ENCODE data around the gene C1QTNF6.
A peak's percentile ranks its signal among the peaks of the same experiment; 100 is the strongest.
"Not testable (repeated sequence)": the region's sequence is repeated elsewhere in the genome, so short reads cannot be mapped to it uniquely, and the experiment has no call there.

Gene C1QTNF6

DNA sequence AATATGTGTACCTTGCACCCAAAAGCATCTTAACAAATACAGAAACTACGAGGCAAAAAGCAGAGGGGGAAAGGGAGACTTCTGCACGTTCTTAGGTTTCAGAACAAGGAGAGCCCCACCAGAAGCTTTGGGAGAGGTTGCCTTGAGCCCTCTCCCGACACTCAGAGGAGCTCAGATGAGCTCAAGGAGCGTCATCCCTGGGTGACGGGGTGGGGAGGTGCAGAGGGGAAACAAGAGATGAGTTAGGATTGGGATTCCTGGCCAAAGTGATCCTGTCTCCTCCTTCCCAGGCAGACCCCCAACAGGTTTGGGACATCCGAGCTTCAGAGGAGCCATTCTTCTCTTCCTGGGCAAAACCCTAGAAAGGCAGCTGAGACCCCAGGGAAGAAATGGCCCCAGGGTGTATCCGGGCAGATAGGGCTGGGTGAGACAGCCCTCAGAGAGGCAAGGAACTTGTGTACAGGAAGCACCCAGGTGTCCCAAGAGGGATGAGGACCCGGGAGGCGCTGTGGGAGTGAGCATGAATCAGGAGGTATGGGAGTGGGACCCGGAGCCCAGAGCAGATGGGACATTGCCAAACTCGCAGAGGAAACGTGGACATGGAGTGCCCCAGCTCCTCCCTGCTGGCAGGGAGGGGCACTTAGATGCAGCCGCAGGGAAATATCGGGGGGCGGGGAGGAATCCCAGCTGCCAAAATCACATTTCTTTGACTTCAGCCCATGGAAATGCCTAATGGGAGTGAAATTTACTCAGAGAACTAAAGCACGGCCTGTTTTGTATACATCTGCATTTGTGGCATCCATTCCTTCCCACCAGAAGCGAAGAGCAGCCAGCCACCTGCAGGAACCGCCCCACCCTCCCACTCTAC, 12.4 kb downstream of the C1QTNF6 start:
- no peak for DNase-seq

DNA sequence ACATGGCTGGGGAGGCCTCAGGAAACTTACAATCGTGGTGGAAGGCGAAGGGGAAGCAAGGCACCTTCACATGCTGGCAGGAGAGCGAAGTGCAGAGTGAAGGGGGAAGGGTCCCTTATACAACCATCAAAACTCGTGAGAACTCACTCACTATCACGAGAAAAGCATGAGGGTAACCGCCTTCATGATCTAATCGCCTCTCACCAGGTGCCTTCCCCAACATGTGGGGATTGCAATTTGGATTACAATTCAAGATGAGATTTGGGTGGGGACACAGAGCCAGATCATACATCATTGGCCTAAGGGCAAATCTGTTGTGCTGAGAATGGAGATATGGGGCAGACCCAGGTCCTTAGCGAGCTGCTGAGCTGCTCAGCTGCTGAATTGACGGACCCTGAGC, 13.1 kb downstream of the C1QTNF6 start:
- DNase-seq = no peak

DNA sequence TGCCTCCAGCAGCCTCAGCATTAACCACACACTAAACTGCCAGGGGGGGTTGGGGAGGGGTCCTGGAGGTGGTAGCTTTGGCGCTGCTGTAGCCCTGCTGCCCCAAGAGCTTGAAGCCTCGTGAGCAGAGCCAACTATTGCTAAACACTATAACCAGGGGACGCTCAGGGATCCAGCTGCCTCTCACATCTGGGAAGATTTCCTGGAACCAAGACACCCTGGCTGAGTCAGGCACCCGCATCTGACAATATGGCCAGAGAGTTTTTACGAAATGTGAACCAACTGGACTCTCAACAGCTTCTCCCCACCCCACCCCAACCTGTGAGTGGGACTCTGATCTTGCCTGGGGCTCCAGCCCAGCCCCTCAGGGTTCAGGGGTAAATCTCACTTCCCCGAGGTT, 14.3 kb downstream of the C1QTNF6 start:
- DNase-seq = no peak

DNA sequence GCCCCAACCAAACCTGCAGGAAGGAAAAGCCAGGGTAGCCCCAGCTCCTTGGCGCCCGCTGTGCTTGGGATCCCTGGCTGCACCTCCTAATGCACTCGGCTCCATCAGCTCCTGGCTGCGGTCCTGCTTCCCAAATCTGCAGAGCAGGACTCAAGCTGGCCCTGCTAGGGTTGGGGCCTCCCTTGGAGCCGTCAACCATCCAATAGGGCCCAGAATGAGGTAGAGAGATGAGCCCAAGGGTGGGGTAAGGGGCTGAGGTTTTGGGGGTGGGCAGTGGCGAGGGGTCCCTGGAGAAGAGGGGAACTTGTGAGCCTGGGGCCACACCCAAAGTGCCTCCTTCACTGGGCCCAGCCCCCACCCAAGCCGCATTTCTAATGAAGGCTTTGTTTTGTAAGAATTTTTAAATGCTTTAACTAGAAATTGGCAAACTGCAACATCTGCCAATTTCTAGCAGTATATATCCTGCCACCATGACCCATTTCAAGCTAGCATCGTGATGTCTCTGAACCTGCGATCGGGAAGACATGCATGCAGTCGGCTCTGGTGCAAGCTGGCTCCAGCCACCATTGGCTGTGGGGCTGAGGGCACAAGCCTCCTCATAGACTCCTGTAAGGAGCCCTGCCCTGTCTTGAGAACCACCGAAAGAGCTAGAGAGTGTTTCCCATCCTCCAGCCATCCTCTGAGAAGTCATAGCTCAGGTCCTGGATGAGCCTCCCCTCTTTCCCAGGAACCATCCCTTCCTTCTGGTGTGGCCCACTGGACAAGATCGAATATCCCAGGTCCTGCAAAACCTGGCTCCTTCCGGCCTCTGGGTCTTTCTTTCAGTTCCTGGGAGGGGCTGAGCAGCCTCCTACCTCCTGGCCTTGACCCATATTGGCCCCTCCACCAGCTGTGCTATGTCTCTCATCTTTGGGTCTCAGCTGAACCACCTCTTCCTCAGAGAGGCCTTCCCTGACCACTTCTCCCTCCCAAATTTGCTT, 15.5 kb downstream of the C1QTNF6 start:
- DNase-seq = no peak

DNA sequence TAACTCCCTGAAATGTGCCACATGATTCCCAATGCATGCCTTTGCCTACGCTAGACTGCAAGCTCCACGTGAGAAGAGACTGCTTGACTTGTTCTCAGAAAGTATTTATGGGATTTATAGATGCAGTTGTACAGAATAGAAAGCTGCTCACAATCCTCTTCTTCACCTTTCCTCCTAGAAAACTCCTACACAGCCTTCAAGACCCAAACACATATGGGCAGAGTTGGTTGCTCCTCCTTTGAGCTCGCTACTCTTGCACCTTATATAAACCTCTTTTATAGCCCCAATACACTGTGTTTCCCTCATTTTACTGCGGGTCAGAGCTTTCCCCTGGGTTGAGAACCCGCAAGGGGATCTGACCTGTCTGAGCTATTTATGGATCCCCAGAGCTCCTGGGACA, 16.4 kb downstream of the C1QTNF6 start:
- no peak for DNase-seq

DNA sequence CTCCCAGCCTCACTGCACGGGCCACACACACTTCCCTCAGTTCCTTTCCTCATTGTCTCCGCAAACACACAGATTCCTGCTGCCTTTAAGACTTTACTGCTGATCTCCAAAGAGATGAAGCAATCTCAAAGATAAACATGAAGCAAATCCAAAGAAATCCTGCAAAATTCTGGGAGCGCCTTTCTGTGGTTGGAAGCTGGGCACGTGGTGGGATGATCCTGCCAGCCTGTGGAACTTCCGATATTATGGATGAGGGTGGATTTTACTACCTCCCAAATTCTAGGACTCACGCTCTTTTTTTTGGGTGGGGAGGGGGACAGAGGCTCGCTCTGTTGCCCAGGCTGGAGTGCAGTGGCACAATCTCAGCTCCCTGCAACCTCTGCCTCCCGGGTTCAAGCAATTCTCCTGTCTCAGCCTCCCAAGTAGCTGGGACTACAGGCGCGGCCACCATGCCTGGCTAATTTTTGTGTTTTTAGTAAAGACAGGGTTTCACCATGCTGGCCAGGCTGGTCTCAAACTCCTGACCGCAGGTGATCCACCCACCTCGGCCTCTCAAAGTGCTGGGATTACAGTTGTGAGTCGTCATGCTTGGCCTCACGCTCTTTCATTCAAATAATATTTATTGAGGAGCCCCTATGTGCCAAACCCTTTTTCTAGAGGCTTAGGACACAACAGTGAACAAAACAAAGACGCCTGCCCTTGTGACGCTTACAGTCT, 17.2 kb downstream of the C1QTNF6 start:
- DNase-seq = not testable (repeated sequence)

DNA sequence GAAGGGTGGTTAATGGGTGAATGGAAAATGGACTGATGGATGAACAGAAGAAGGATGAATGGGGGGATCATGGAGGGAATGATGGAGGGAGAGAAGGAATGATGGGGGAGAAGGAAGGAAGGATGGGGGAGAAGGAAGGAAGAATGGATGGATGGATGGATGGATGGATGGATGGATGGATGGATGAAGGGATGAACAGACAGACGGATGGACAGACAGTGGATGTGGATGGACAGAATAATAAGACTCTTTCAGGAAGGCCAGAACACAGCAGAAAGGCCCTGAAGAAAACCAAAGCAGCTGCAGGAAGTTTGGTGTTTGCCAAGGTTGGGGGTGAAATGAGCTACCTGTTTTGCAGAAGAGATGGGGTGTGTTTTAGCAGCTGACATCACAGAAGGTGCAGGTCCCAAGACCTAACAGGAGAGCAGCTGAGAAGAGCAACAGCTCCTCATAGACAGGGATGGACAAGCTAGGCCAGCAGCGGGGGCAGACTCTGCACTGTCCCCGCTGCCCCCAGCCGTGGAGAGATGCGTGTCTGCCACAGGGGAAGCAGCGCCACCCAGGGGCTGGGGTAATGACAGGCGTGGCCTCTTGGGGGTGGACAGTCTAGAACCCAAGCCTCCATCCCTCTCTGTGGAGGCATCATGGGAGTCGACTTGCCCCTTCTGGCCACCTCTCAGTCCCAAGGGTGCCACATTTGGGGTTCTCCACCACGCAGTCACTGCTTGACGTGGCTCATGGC, 17.9 kb downstream of the C1QTNF6 start:
- no peak for DNase-seq

DNA sequence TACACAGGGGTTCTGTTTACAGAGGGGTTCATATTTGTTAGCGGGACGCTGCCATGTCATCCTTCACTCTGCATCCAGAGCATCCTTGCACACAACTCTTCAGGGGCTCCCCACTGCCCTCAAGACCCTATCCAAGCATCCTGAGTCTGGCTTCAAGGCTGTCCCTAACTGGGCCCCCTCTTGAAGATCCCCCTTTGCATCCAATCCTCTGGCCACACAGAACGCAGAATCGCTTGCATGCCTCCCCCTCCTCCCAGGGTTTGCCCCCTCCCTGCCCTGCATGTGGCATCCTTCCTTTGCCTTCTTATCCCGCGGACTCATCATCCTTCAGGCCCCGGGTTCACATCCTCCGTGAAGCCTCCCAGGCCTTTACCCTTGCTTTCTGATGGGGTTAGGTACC, 18.6 kb downstream of the C1QTNF6 start:
- no peak for DNase-seq

DNA sequence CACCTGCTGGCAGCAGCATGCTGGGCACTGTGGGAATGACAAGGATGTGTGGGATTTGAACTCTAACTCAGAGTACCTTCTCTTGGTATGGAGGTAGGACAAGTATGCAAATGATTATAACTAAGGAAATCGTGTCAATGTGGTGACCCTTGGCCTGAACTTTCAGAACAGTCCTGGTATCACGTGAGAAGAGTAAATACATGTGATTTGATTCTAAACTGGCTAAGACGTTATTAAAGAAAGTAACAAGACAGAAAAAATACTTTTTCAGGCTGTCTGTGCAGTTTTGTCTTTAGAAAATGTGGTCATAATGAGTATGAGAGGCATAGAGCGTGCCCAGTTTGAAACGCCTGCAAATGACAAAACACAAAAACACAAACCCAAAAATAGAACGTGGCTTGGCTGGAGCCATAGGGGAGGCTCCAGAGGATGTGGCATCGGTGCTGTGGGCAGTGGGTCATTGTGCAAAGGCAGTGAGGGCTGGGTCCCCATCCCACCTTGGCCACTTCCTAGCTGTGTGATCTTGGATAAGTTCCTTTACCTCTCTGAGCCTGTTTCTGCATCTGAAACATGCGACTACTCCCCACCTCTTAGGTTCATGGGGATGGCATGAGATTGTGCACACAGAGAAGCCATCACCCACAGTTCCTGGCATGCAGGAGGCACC, 19.9 kb downstream of the C1QTNF6 start:
- no peak for DNase-seq

DNA sequence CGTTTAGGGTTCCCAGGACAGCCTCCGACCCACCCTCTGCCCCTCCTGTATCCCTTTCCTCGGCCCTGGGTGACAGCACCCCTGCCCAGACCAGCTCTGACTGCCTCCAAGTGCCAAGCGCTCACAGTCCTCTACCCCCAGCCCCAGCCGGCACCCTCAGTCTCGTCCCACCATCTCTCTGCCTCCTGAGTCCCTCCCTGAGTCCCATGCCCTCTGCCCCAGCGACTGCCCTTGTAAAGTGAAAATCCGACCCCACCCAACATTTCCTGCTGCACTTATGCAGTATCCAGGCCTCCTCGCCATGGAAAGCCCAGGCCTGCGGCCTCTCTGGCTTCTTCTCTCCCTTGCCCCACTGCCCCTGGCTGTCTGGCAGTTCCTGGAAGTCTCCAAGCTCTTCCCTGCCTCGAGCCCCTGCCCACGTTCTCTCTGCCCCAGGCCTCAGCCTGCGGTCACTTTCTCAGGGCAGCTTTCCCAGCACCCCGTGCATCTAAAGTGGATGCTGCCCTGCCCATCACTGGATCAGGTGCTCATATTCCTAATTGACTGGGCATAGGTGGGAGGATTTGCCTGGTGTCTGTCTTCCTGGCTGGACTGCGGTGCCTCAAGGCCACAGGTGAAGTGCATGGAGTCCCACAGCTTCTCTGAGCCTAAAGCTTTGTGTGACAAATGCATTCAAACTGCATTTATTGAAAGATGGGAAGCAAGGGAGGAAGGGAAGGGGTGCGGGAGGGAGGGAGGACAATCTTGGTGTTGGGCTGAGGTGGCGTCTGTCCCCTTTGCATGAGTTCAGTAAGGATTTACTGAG, 20.7 kb downstream of the C1QTNF6 start:
- no peak for DNase-seq

DNA sequence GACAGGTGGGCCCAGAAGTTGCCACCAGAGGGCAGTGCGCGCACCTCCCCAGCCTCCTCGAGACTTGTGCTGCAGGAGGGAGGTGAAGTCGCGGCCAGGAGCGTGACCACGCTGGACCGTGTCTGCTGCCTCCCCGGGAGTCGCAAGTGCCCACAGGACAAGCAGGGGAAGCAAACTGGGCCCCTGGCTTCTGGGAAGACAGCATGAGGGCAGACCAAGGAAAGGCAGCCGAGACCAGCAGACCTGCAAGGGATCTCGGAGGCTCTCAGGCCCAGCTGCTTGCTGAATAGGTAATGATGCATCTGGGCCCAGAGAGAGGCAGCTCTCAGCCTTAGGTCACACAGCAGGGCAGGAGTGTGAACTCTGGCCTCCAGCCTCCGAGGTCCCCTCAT, 21.4 kb downstream of the C1QTNF6 start:
- peak; percentile 77 for DNase-seq

DNA sequence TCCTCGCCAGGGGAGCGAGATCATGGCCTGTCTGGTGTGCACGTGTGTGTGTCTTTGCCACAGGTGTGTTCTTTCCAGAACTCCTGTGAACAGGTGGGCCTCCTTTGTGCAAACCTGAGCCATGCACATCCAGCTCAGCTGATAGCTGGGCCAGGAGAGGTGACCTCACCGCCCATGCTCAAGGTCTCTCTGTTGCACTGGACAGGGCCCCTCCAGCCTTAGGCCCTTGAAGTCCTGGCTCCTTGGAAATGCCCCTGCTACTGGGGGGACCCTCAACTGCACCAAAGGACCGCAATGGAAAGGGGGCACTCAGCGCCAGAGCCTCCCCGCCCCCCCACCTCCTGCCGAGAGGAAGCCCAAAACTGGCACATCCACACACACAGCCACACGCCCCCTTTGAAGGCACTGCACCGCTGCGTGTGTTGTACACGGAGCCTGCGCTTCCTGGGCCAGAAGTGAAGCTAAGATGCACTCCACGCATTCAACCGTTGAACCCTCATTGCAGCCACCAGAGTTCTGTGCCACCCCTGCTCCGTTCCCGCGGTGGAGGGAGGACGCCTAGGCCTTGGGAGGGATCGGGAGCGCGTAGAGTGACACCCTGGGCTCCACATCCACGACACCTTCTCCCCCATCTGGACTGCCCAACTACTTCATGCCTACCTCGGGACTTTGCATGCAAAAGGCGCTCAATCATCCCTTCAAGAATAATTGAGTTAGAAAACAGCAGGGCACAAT, 21.9 kb downstream of the C1QTNF6 start:
- DNase-seq = no peak

DNA sequence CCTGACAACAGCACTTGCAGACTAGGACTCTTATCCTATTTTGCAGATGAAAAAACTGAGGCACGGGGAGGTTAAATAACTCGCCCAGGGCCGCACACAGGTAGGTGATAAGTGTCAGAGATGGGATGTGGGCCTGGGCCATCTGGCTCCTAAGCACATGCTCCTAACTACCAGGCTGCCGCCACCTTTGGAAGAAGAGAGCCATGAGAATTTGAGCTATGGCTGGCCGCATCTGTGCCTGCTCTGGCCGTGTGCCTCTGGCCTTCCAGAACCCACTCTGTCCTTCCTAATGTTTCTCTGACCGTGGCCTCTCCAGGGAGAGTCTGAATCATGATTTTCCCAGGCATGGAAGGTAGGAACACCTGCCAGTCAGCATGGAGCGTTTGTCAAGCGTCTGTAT, 23.0 kb downstream of the C1QTNF6 start:
- DNase-seq = no peak

DNA sequence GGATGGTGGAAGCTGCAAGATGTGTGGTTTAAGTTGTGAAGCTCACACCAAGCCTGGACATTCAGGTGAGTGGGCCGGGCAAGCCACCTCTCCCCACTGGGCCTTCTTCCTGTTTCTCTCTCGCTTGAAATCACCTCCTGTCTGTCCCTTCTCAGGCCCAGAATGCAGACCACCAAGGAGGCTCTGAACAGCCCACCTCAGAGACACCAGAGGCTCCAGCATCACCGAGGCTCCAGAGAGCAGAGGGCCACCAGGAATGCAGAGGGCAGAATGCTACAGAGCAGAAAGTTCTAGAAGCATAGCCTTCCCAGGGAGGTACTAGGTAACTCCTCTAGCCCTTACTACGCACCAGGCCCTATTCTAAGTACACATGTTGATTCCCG, 23.6 kb downstream of the C1QTNF6 start:
- no peak for DNase-seq

DNA sequence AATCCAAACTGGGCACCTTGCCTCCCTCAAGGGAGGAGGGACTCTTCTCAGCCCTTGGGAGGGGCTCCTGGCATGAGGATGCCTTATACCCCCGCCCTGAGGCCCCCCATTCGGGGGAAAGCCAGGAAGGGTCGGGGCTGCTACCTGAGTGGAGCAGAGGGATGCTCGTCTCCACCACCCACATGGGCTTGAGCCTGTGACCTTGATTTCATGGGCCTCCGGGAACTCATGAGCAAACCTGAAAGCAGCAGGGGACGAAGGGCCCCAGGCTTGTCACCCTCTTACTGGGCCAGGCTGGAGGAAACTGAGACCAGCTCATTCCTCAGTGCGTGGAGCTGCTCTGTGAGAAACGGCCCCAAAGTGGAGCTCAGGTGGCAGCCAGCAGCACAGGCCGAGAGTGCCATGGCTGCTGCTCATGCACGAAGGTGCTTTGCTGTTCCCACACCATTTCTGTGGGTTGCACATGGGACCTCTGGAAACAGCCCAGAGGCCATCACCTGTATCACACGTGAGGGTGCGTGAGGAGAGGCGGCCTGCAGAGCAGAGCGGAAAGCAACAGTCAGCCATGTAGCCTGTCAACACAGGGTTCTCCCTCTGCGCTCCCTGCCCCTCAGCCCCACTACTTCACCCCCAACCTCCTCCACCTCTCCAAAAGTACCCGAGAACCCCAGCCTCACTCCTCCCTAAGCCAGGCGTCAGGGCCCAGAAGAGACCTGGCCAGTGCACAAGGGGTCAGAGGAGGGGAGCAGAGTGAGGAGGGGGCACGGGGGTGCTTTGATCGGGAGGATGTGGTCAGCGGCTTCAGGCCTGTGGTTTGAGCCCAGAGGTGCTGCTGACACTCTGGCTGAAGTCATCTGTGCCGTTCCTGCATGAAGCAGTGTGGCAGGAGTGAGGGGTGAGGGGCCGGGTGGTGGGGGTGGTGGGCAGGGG, 24.2 kb downstream of the C1QTNF6 start:
- peak; percentile 52 for DNase-seq

DNA sequence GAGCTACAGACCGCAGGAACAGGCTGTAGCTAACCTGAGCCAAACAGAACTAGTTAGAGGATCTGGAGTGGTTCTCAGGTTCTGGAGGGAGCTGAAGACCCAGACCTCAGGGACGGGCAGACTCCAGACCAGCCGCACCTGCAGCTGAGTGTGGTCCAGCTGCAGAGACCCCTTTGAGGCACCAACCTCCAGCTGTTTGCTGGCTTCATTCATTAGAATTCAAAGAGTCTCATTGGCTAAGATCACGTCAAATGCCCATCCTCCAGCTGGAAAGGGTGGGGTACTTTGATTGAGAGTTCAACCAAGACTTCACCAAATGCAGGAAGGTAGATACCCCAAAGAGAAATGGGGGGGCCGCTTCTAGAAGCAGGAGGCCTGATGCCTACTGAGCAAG, 25.0 kb downstream of the C1QTNF6 start:
- DNase-seq = no peak

DNA sequence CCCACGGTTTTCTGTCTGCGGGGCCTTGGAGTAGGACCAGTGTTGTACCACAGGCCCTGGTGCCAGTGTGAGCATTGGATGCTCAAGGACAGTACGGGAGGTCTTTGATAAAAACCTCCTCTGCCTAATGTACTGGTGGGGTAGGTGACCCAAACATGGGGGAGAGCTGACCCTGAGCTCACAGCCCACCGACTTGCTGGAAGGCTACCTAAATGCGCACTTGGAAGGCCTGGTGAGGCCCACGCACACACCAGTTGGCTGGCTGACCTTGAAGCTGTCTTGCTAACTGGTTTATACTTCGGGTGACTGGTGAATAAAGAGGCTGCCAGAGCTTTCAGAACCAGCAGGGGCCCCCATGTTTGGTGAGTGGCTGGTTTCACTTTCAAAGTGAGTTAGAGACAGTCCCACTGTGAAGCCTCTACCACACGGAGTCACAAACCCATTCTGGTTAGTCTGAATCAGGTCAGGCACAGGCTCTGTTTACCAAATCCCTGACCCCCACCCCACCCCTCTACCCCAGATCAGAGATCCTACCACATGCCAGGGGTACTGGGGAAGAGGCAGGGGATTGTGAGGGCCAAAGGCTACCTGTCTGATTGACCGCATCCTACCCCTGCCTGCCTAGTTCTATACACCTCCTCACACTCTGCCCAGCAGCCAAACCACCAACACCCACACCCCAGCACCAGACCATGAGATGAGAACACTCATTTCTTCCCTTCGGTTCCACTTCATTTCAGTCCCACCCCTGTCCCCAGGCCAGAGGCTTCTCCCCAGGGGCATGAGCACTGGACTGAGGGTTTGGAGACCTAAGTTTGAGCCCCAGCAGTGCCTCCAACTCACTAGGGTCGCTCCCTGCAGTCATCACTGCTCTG, 25.6 kb downstream of the C1QTNF6 start:
- peak; percentile 65 for DNase-seq

DNA sequence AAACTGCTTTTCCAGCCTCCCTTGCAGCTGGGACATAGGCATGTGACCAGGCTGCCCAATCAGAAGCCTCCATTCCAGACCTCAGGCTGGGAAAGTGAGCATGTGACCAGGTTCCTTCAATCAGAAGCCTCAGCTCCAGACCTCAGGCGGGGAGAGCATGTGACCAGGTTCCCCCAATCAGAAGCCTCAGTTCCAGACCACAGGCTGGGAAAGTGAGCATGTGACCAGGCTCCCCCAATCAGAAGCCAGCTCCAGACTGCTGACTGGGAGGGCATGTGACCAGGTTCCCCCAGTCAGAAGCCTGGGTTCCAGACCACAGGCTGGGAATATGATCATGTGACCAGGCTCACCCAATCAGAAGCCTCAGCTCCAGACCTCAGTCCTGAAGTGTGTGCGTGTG, 26.6 kb downstream of the C1QTNF6 start:
- peak; percentile 41 for DNase-seq
